Upper lobe of left lung (tissue), 6 donors: Measurements from ENCODE around the gene ISG15. TPM values are rescaled to one million over a fixed set of nuclear protein-coding genes. Genes with fewer than 3 reads are reported as not detected.

Source experiments
- ATAC-seq, 2 donors: fragments of 200-7000 bp; cut with Tn5 transposase; one replicate each; pipeline ENCODE4 v1.9.1; 2022; ENCODE audit warnings: mild to moderate bottlenecking in 2 of 2, moderate library complexity in 2 of 2; ENCODE audit not compliant: low FRiP score in 2 of 2
- DNase-seq, 2 donors: peaks; one replicate each; pipeline ENCODE4 v3.0.0-alpha.2; 2019 to 2020
- H3K27ac ChIP-seq, 4 donors: fragments of 200-600 bp; sonication (generic); one replicate each; pipeline ENCODE4 v1.5.1; 2016 to 2019
- H3K27me3 ChIP-seq, 4 donors: fragments of 200-600 bp; sonication (generic); one replicate each; pipeline ENCODE4 v1.5.1; 2017 to 2019
- H3K36me3 ChIP-seq, 4 donors: fragments of 200-600 bp; sonication (generic); one replicate each; pipeline ENCODE4 v1.5.1; 2016 to 2019
- H3K4me1 ChIP-seq, 4 donors: fragments of 200-600 bp; sonication (generic); one replicate each; pipeline ENCODE4 v1.5.1; 2018 to 2019
- H3K4me3 ChIP-seq, 4 donors: fragments of 200-600 bp; sonication (generic); one replicate each; pipeline ENCODE4 v1.5.1; 2017 to 2019; ENCODE audit warnings: mild to moderate bottlenecking in 2 of 4, moderate library complexity in 1 of 4
- H3K9me3 ChIP-seq, 4 donors: fragments of 200-600 bp; sonication (generic); one replicate each; pipeline ENCODE4 v1.5.1; 2018 to 2019
- EP300 ChIP-seq, 4 donors: sonication (generic); formaldehyde crosslinking; IDR thresholded peaks; one replicate each; pipeline ENCODE4 v1.5.1; 2017; ENCODE audit warnings: antibody characterized with exemption in 4 of 4, control low read depth in 2 of 4
- POLR2A ChIP-seq, 4 donors: fragments of 450-650 bp; IDR thresholded peaks; one replicate each; pipeline ENCODE4 v1.5.1; 2016 to 2017; ENCODE audit warnings: antibody characterized with exemption in 4 of 4, mild to moderate bottlenecking in 2 of 4
- POLR2AphosphoS5 ChIP-seq, 2 donors: sonication (generic); formaldehyde crosslinking; IDR thresholded peaks; one replicate each; pipeline ENCODE4 v1.5.1; 2017; ENCODE audit warnings: antibody characterized with exemption in 2 of 2
- WGBS, 2 donors: methylation state at CpG; one replicate each; pipeline ENCODE4 v1.1.5; 2017 to 2018; 5-methylcytosine and 5-hydroxymethylcytosine counted together
- total RNA-seq, 6 donors: library from RNA; depleted of rRNA in 4 of 6; stranded (reverse); fragments of >200 nt in 4 of 6; gene quantifications; one replicate each; pipeline versions ENCODE4 v1.1.0 to v1.2.1, GENCODE V29; 2016 to 2021
- TF ChIP-seq, protein P1 (sequence below), 6 experiments: fragments of 450-650 bp in 4 of 6; fragments of 200-600 bp in 2 of 6; sonication (generic) in 2 of 6; IDR thresholded peaks; one replicate each; pipeline ENCODE4 v1.5.1; 2016 to 2019; ENCODE audit warnings: antibody characterized with exemption in 6 of 6
- donor health status: DM: no; HTN: no; CAD: no; lungs with moderate emphysema.
- donor health status: DM: no; HTN: yes; CAD: no; lungs with severe emphysema.

Gene ISG15
- total RNA-seq, 6 donors from 2014 or later: 32.5 to 180 (median 63.8) TPM

DNA sequence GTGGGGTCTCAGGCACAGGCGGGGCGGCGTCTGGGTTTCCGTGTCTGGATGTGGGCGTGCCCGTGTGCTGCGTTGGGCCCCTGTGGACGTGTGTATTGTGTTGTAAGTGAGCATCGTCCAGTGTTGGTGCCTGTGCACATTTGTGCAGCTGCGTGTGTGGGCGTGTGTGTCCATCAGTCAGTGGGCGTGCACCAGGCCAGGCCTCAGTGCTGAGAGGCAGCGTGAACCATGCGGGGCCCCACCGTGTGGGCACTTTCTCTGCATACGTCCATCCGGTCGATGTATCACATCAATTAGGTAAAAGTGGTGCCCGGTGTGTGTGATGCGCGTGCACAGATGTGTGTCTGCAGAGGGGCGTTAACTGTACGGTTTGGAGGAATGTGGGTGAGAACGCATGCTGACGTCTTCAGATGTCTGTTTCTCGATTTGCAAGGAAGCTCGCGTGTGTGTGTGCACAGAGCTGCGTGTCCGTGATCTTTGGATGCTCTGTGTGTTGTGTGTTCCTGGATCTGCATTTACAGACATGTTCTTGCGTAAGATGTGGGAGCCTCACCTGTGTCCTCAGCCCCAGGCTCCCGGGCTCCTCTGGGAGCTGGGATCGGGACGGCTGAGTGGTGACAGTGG lies 31.3 kb downstream of the ISG15 start:
- Histone ChIP-seq H3K4me3 (no peak overlapping the region), H3K36me3 (peaks cover 0 to 64% (median 36%) of the 10 kb centered on the region in 4 donors), H3K27me3 (peaks cover 0 to 8% (median 0%) of the 10 kb centered on the region in 4 donors), H3K27ac (no peak overlapping the region), H3K9me3 (no peaks in the 10 kb centered on the region), H3K4me1 (peaks cover 10 to 16% (median 11%) of the 10 kb centered on the region in 4 donors)
- no peak for ATAC-seq
- TF ChIP-seq, protein P1, sequence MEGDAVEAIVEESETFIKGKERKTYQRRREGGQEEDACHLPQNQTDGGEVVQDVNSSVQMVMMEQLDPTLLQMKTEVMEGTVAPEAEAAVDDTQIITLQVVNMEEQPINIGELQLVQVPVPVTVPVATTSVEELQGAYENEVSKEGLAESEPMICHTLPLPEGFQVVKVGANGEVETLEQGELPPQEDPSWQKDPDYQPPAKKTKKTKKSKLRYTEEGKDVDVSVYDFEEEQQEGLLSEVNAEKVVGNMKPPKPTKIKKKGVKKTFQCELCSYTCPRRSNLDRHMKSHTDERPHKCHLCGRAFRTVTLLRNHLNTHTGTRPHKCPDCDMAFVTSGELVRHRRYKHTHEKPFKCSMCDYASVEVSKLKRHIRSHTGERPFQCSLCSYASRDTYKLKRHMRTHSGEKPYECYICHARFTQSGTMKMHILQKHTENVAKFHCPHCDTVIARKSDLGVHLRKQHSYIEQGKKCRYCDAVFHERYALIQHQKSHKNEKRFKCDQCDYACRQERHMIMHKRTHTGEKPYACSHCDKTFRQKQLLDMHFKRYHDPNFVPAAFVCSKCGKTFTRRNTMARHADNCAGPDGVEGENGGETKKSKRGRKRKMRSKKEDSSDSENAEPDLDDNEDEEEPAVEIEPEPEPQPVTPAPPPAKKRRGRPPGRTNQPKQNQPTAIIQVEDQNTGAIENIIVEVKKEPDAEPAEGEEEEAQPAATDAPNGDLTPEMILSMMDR (IDR thresholded peaks at IDR 0.05): no peak
- no peak for TF ChIP-seq EP300 (IDR thresholded peaks at IDR 0.05)
- TF ChIP-seq POLR2A (IDR thresholded peaks at IDR 0.05): no peak
- no peak for TF ChIP-seq POLR2AphosphoS5 (IDR thresholded peaks at IDR 0.05)
- DNase-seq: no peak
- 90 to 95% methylated on average over 16 to 34 of the region's 34 CpGs for WGBS, 2 donors

DNA sequence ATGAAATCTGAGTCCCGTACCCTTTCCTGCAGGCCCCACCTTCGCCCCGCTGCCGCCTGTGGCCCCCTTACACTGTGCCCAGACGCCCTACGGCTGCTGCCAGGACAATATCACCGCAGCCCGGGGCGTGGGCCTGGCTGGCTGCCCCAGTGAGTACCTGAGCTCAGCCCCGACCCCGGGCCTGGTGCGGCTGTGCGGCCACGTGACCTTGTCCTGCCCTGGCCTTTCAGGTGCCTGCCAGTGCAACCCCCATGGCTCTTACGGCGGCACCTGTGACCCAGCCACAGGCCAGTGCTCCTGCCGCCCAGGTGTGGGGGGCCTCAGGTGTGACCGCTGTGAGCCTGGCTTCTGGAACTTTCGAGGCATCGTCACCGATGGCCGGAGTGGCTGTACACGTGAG lies 31.8 kb downstream of the ISG15 start:
- no peak overlapping the region for H3K4me3 ChIP-seq
- peaks cover 0 to 70% (median 38%) of the 10 kb centered on the region in 4 donors for H3K36me3 ChIP-seq
- no peak overlapping the region for H3K27ac ChIP-seq
- DNase-seq (peak in 1 of 2 donors; percentile 79), ATAC-seq (no peak)
- TF ChIP-seq POLR2AphosphoS5 (IDR thresholded peaks at IDR 0.05) (no peak), EP300 (IDR thresholded peaks at IDR 0.05) (no peak), POLR2A (IDR thresholded peaks at IDR 0.05) (no peak)
- TF ChIP-seq, protein P1 (IDR thresholded peaks at IDR 0.05): no peak
- H3K4me1 ChIP-seq: peaks cover 4 to 10% (median 5%) of the 10 kb centered on the region in 4 donors
- no peaks in the 10 kb centered on the region for H3K9me3 ChIP-seq
- WGBS, 2 donors: 92 to 96% methylated on average over 7 to 18 of the region's 23 CpGs
- peaks cover 0 to 5% (median 0%) of the 10 kb centered on the region in 4 donors for H3K27me3 ChIP-seq

DNA sequence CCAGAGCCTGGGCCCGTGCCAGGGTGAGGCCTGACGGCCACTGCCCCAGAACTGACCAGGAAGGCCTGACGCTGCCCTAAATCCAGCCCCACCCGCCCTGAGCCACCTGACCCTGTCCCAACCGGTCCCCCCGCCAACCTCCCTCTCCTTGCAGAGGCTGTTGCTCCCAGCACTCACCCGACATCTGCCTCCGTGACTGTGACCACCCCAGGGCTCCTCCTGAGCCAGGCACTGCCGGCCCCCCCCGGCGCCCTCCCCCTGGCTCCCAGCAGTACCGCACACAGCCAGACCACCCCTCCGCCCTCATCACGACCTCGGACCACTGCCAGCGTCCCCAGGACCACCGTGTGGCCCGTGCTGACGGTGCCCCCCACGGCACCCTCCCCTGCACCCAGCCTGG lies 32.9 kb downstream of the ISG15 start:
- 92 to 95% methylated on average over 9 to 18 of the region's 20 CpGs for WGBS, 2 donors
- Histone ChIP-seq H3K4me3 (no peak overlapping the region), H3K36me3 (peaks cover 0 to 81% (median 47%) of the 10 kb centered on the region in 4 donors), H3K9me3 (no peaks in the 10 kb centered on the region), H3K4me1 (no peaks in the 10 kb centered on the region), H3K27ac (no peak overlapping the region), H3K27me3 (no peaks in the 10 kb centered on the region)
- ATAC-seq (no peak), DNase-seq (peak in 1 of 2 donors; percentile 79)
- TF ChIP-seq POLR2AphosphoS5 (IDR thresholded peaks at IDR 0.05) (no peak), POLR2A (IDR thresholded peaks at IDR 0.05) (no peak), EP300 (IDR thresholded peaks at IDR 0.05) (no peak)
- TF ChIP-seq, protein P1 (IDR thresholded peaks at IDR 0.05): no peak

DNA sequence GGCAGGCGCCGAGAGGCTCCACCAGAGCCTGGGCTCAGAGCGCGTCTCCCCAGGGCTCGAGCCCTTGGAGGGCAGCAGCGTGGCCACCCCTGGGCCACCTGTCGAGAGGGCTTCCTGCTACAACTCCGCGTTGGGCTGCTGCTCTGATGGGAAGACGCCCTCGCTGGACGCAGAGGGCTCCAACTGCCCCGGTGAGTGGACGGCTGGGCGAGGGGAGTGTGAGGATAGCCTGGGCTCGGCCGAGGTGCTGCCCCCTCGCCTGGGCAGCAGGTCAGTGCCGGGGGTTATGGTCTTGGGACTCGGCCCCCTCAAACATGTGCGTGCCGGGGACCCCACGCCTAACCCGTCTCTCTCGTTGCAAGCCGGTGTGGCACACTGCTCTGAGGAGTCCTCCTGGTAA lies 33.5 kb downstream of the ISG15 start:
- no peaks in the 10 kb centered on the region for H3K9me3 ChIP-seq
- no peak overlapping the region for H3K27ac ChIP-seq
- ATAC-seq (no peak), DNase-seq (peak in 1 of 2 donors; percentile 72)
- peaks cover 0 to 86% (median 53%) of the 10 kb centered on the region in 4 donors for H3K36me3 ChIP-seq
- 92 to 94% methylated on average over 2 to 19 of the region's 26 CpGs for WGBS, 2 donors
- no peaks in the 10 kb centered on the region for H3K4me1 ChIP-seq
- no peak overlapping the region for H3K4me3 ChIP-seq
- no peaks in the 10 kb centered on the region for H3K27me3 ChIP-seq
- TF ChIP-seq, protein P1 (IDR thresholded peaks at IDR 0.05): no peak
- no peak for TF ChIP-seq POLR2A (IDR thresholded peaks at IDR 0.05)
- no peak for TF ChIP-seq POLR2AphosphoS5 (IDR thresholded peaks at IDR 0.05)
- TF ChIP-seq EP300 (IDR thresholded peaks at IDR 0.05): no peak

DNA sequence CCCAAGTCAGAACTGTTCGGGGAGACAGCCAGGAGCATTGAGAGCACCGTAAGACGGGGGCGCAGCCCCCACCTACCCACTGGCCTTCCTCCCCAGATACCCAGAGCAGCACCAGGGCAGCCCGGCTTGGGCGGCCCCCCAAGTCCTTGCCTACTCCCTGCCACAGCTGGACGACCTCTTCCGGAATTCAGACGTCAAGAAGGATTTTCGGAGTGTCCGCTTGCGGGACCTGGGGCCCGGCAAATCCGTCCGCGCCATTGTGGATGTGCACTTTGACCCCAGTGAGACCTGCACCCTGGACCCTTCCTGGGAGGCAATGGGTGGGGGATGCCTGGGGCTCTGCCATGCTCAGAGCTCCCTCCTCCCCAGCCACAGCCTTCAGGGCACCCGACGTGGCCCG lies 34.1 kb downstream of the ISG15 start:
- no peaks in the 10 kb centered on the region for H3K9me3 ChIP-seq
- ATAC-seq: no peak
- H3K4me1 ChIP-seq: no peaks in the 10 kb centered on the region
- no peak for TF ChIP-seq POLR2A (IDR thresholded peaks at IDR 0.05)
- TF ChIP-seq POLR2AphosphoS5 (IDR thresholded peaks at IDR 0.05): no peak
- TF ChIP-seq, protein P1 (IDR thresholded peaks at IDR 0.05): no peak
- no peak for TF ChIP-seq EP300 (IDR thresholded peaks at IDR 0.05)
- no peak overlapping the region for H3K27ac ChIP-seq
- DNase-seq: peak in 1 of 2 donors; percentile 75
- H3K27me3 ChIP-seq: no peaks in the 10 kb centered on the region
- H3K36me3 ChIP-seq: peaks cover 0 to 88% (median 58%) of the 10 kb centered on the region in 4 donors
- H3K4me3 ChIP-seq: no peak overlapping the region
- WGBS, 2 donors: 96 to 97% methylated on average over 9 to 19 of the region's 19 CpGs
